ENCODE measurements around the gene KCTD12.

- TF ChIP-seq CTCF (IDR thresholded peaks at IDR 0.05; ENCODE audit: insufficient read depth, low read length) (no peak), REST (IDR thresholded peaks at IDR 0.05; ENCODE audit: insufficient replicate concordance, low read depth) (no peak), POLR2AphosphoS5 (IDR thresholded peaks at IDR 0.05; ENCODE audit: low read depth) (no peak), GABPA (IDR thresholded peaks at IDR 0.05; ENCODE audit: low read depth) (no peak)
These were observed 31.3 kb downstream of the KCTD12 start for GRCh38 chr13:76854894-76855293.

Measured in HL-60 (cell line).